HG03571 (cell line): Measurements from ENCODE around the gene DPH3.
A peak's percentile ranks its signal among the peaks of the same experiment; 100 is the strongest.

Source experiments
- ATAC-seq: cut with Tn5 transposase; IDR thresholded peaks from one replicate; pipeline ENCODE4 v1.9.1; 2021; ENCODE audit not compliant: unreplicated experiment

Gene DPH3

GRCh38 chr3:16294844-16295243, 30.1 kb upstream of the DPH3 start:
- no peak for ATAC-seq

DNA sequence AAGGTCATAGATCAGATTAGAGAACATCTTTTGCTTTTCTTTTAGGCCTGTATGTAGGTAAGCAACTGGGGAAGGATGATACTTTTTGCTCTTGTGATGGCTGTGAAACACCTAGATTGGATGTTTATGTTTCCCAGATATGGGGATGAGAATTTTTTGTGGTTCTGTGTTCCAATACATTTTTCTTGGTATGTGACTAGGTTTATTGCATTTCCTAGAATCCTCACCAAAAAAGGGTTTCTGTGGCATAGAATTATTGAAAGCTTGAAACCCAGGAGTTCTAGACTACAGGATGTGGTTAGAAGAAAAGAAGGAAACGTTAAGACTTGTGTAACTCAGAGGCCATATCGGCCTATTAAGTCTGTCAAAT, 26.1 kb upstream of the DPH3 start:
- ATAC-seq, result peak; percentile 40

DNA sequence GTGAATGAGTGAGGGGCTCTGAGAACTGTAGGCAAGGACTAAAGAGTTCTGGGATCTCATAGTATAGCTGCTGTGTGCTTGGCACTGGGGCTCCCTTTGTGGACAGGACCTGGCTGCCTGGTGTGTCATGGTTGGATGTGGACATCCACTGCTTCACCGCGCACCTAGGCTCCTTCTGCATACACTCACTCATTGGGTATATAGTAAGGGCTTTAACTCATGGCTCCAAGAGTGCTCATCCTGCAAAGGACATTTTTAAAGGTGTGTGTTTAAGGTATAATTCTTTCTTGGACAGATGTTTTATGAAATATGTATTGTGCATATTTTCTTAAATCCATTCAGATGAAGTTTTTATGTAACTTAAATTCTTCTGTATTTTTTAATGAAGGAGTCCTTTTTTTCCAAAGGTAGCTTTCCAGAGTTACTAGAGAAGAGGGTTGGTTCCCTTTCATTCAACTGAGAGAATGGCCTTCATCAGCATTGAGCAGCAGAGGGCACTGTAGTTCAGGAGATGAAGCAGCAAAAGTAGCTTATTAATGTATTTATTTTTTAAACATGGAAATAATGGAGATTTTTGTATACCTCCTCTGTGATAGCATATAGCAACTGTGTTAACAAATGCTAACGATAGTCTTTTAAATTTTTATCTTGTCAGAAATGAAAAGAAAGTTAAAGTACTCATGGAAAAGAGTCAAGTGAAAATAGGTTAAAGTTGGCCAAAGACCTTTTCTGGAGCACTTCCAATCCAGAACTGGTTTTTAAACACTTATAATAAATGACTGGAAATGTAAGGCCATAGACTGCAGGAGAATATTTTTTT, 25.5 kb upstream of the DPH3 start:
- ATAC-seq, result no peak

DNA sequence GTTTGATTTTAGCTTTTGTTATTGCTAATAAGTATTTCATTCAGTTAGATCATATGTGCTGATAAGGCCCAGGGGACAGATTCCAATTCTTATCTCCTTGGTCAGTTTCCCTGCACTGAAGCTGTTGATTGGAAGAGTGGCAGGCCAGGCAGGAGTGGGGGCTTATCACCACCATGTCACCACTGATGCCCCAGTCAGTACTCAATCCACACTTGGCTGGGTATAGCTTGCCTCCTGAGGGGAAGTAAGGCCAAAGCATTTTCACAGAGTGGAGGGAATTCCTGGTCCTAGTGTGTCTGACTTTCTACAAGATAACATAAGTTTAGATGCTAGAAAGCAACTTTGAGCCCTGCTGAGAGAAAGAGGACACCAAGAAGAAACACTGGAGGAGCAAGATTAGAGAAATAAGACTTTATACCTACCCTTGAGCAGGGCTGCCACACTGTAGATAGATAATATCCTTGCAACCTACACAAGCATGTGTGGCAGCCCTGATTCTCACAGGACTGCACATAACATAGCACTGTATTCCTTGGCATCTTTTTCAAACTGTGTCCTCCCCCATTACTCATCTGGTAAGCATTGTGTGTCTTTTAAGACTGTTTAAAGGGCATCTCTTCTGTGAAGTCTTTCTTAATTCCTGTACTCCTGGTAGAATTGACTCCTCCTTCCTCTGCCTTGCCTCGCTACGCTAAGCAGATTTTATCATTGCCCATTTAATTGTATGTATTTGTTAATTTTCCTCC, 24.6 kb upstream of the DPH3 start:
- no peak for ATAC-seq

DNA sequence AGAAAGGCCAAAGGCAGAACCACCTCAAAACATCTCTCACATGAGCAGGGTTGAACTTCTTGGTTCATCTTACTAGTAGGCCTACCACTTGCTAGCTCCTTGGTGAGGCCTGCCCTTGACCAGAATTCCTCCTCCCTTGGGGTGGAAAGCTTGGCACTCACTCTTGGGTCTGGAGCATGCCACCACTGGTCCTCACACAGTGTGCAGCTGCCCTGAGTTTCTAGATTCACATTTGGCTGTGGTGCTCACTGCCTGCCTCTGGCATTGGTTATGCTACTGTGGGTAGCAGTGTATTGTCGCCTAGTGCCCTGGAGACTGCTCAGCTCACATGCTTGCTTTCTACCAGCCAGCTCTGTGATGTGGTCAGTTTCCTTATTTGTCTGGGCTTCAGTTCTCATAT, 23.9 kb upstream of the DPH3 start:
- ATAC-seq, result no peak

GRCh38 chr3:16286751-16287543, 22.2 kb upstream of the DPH3 start:
- no peak for ATAC-seq

- peak; percentile 57 for ATAC-seq
Observed at GRCh38 chr3:16286161-16286560, 21.4 kb upstream of the DPH3 start.

GRCh38 chr3:16284633-16285032, 19.9 kb upstream of the DPH3 start:
- ATAC-seq, result no peak

DNA sequence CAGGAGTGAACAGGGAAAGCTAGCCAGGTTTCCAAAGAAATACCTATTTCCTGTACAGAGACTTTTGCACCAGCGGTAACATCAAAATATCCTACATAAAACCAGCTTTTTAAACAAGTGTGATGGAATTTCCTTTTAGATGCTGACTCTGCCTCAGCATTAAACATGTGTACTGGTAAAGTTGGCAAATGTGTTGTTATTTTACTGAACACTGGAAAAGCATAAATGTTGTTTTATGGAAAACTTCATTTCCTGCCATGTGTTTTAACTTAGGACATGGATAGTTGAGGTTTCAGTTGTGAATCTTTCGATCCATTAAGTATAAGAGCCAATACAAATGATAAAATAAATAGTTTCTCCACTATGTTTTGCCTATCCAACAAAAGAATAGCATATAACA, 15.9 kb upstream of the DPH3 start:
- ATAC-seq, result no peak

- no peak for ATAC-seq
Observed at GRCh38 chr3:16279010-16279801, 14.5 kb upstream of the DPH3 start.

GRCh38 chr3:16277471-16277870, 12.7 kb upstream of the DPH3 start:
- ATAC-seq, result no peak

DNA sequence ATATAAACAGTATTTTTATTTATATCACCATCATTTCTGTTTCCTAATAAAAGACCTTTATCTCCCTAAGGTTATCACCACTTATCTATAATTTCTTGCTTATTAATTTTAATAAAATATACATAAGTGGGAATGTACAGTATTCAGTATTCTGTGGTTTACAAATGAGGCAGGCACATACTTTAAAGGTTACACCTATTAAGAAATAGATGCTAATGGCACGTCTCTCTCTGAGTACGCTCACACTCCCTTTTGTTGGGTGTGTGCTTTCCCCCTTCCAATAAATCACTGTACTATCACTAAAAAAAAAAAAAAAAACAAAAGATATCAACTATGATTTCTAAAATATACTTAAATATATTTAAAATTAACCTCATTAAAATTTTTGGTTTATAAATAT, 9.1 kb upstream of the DPH3 start:
- ATAC-seq, result no peak

DNA sequence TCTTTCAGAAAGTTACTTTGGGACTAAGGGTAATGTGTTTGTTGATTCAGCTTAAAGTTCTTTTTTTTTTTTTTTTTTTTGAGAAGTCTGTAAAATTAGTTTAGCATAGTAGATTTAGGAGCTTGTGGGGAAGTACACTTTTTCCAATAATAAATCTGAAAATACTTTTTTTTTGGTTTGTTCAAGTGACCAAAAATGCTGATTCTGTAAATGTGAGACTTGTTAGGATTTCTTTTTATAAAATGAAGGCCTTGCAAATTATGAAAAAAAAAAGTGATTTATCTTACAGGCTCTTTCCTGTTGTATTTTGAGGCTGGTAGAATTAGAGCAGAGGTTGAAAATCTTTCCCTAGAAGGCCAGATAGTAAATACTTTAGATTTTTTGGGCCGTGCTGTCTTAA, 7.8 kb upstream of the DPH3 start:
- ATAC-seq, result no peak

GRCh38 chr3:16270855-16271254, 6.1 kb upstream of the DPH3 start:
- no peak for ATAC-seq

DNA sequence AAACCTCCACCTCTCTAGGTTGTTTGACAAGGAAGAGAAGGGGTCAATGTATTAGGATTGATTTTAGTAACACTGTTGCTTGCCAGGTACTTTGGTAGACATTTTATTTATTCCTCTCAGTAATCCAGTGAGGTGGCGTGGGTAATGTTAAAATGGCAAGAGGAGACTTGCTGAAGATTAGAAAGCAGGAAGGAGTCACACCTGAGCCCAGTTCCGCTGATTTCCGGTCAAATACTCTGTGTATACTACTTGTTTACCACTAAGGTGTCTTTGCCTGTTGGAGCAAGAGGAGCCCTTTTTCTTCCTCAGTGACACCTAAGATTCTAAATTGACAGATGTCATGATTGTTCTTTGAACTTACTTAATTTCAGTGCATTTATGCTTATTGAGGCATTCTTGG, 2.0 kb upstream of the DPH3 start:
- ATAC-seq, result no peak

GRCh38 chr3:16265455-16265786, 678 bp upstream of the DPH3 start:
- ATAC-seq, result no peak

GRCh38 chr3:16264174-16264707, 502 bp downstream of the DPH3 start:
- peak; percentile 1 for ATAC-seq

DNA sequence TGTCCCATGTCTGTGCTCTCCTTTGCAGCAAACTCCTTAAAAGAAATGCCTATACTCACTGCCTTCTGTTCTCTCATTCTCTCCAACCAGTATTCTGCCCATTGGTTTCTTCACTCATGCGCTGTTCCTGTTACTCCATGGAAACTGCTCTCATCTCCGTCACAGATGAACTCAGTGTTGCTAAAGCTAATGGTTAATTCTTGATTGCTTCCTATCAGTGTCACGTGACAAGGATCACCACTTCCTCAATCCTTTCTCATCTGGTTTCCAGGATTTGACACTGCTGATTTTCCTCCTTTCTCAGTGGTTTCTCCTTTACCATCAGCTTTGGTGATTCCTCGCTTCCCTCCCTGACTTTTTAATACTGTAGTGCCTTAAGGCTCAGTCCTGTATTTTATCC, 2.6 kb downstream of the DPH3 start:
- no peak for ATAC-seq

DNA sequence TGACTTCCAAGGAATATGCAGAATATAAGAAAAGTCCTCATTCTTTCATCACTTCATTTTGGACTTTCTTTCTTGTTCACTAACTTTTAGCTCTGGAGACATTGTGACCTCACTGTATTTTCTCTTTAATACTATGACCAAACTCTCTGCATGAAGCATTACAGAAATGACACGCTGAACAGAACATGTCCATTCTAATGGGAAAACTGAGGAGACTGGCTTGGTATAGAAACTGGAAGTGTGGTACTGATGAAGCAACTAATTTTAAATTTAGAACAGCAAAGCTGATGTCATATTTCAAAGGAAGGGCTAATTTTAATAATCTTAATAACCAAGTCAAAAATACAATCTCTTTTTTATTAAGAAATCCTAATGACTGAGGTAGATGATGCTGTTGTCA, 4.7 kb downstream of the DPH3 start:
- ATAC-seq, result no peak

DNA sequence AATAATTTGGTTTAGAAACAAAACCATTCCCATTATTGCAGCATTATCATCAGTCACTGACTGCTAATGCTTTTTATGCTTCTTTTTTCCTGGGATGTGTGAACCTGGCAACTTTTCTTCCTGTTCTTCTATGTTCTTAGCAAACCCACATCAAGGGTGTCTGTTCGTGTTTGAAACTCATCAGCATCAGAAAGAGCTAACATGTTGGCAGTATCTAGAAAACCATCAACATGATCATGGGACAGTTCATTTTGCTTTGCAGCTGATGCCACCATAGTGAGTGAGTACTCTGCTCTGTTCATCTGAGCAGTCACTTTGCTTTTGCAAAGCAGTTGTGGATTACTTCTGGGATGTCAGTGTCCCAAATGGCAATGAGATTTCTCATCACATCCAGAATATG, 5.9 kb downstream of the DPH3 start:
- ATAC-seq, result no peak

- ATAC-seq, result no peak
Observed at GRCh38 chr3:16258177-16258576, 6.6 kb downstream of the DPH3 start.
